Neural progenitor cell (in vitro differentiated cells): Measurements from ENCODE around the gene TAF10. TPM values are rescaled to one million over a fixed set of nuclear protein-coding genes. Genes with fewer than 3 reads are reported as not detected.

Experiments
- DNase-seq: peaks from one replicate; pipeline ENCODE4 v3.0.0-alpha.2; 2016; ENCODE audit warnings: low spot score
- H2AFZ ChIP-seq: fragments of 200-600 bp; sonication (generic); replicated peaks from 2 replicates; pipeline ENCODE4 v1.6.1; 2016; ENCODE audit warnings: antibody characterized with exemption
- H3F3A ChIP-seq: fragments of 200-600 bp; sonication (generic); 2 replicates; pipeline ENCODE4 v1.6.1; 2016; ENCODE audit warnings: antibody characterized with exemption, low read depth
- H3K27ac ChIP-seq: fragments of 200-600 bp; sonication (generic); 2 replicates; pipeline ENCODE4 v1.5.1; 2016; ENCODE audit warnings: mild to moderate bottlenecking
- H3K27me3 ChIP-seq: fragments of 200-600 bp; sonication (generic); 2 replicates; pipeline ENCODE4 v1.6.1; 2016; ENCODE audit warnings: mild to moderate bottlenecking, moderate library complexity
- H3K36me3 ChIP-seq: fragments of 200-600 bp; sonication (generic); 2 replicates; pipeline ENCODE4 v1.5.1; 2016
- H3K4me1 ChIP-seq: fragments of 200-600 bp; sonication (generic); 2 replicates; pipeline ENCODE4 v1.6.1; 2016; ENCODE audit warnings: mixed run types
- H3K4me2 ChIP-seq: fragments of 200-600 bp; sonication (generic); 2 replicates; pipeline ENCODE4 v1.6.1; 2016
- H3K4me3 ChIP-seq: fragments of 200-600 bp; sonication (generic); 2 replicates; pipeline ENCODE4 v1.5.1; 2016
- H3K79me2 ChIP-seq: fragments of 200-600 bp; sonication (generic); 2 replicates; pipeline ENCODE4 v1.6.1; 2016; ENCODE audit warnings: low read depth
- H3K9ac ChIP-seq: fragments of 200-600 bp; sonication (generic); 2 replicates; pipeline ENCODE4 v1.6.1; 2016
- H3K9me3 ChIP-seq: fragments of 200-600 bp; sonication (generic); 2 replicates; pipeline ENCODE4 v1.5.1; 2016; ENCODE audit warnings: low read depth
- H4K20me1 ChIP-seq: fragments of 200-600 bp; sonication (generic); 2 replicates; pipeline ENCODE4 v1.6.1; 2016; ENCODE audit warnings: low read depth
- H3K27ac Mint-ChIP-seq: 3 replicates; pipeline ENCODE4 v1.8.0; 2021; ENCODE audit warnings: mixed read lengths
- H3K27me3 Mint-ChIP-seq: 2 replicates; pipeline ENCODE4 v1.8.0; 2022; ENCODE audit warnings: low read depth, mild to moderate bottlenecking, inconsistent platforms, moderate library complexity, mixed read lengths; ENCODE audit not compliant: insufficient read depth
- H3K36me3 Mint-ChIP-seq: 3 replicates; pipeline ENCODE4 v1.8.0; 2021; ENCODE audit warnings: mixed read lengths
- H3K4me1 Mint-ChIP-seq: 3 replicates; pipeline ENCODE4 v1.8.0; 2021; ENCODE audit warnings: mixed read lengths
- H3K4me3 Mint-ChIP-seq: 3 replicates; pipeline ENCODE4 v1.8.0; 2021; ENCODE audit warnings: mild to moderate bottlenecking, moderate library complexity, mixed read lengths
- H3K9me3 Mint-ChIP-seq: 3 replicates; pipeline ENCODE4 v1.8.0; 2020; ENCODE audit warnings: mixed read lengths
- EZH2 ChIP-seq: fragments of 200-600 bp; sonication (generic); IDR thresholded peaks from 2 replicates; pipeline ENCODE4 v1.6.1; 2017; ENCODE audit warnings: antibody characterized with exemption, mild to moderate bottlenecking, moderate library complexity
- EZH2phosphoT487 ChIP-seq: fragments of 200-600 bp; sonication (generic); IDR thresholded peaks from 2 replicates; pipeline ENCODE4 v1.6.1; 2017; ENCODE audit warnings: antibody characterized with exemption
- total RNA-seq: library from RNA; depleted of rRNA; stranded (reverse); fragments of >200 nt; gene quantifications from 2 replicates; pipeline ENCODE4 v1.2.3, GENCODE V29; 2015; ENCODE audit warnings: low replicate concordance
- TF ChIP-seq, protein P1 (sequence below): fragments of 200-600 bp; sonication (generic); IDR thresholded peaks from 2 replicates; pipeline ENCODE4 v1.5.1; 2017; ENCODE audit warnings: antibody characterized with exemption, mild to moderate bottlenecking

The TAF10 gene
- total RNA-seq, 1 donor from 2014 or later: 34.1 TPM

DNA sequence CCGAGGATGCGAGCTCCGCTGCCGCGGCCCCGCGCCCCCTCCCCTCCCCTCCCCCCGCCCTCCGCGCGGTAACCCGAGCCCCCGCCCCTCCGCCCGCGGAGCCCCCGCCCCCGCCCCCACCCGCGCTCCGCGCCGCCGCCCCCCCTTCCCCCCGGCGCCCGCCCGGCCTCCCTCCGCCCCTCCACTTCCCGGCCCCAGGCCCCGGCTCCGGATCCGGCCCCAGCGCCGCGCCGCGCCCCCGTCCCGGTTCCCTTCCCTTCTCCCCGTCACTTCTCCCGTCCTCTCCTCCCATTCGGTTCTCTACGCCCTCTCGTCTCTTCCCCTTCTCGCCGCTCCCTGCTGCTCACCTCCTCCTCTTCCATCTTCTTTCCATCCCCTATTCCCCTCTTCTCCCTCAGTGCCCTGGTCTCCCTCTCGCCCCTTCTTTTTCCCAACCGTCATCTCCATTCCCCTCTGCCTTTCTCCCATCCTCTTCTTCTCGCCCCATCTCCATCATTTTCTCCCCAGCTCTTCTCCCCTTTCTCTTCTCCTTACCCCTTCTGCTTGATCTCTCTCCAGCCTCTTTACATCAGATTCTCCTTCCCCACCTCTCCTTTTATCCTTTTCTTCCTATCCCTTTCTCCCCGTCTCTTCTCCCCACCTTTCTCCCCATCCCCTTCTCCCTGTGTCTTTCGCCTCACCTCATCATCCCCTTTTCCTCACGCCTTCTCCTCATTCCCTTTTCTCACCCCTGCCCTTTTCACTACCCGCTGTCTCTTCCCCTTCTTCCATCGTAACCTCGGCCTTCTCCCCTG, 44.0 kb upstream of the TAF10 start, which contains the start of gene DCHS1:
TSS of gene DCHS1 (minus strand) at position 20 of the 794 bp plus-strand sequence. CDS start 14,196 bp downstream, outside the sequence.
- Mint-ChIP-seq H3K4me1 (peaks cover 11% of the 10 kb centered on the region), H3K27ac (peak within 1 kb of the TSS; percentile 55), H3K9me3 (no peaks in the 10 kb centered on the region), H3K4me3 (peak within 1 kb of the TSS; percentile 87), H3K27me3 (peaks cover 5% of the 10 kb centered on the region), H3K36me3 (no peaks in the 10 kb centered on the region)
- Histone ChIP-seq H3K79me2 (no peaks in the 10 kb centered on the region), H3K27ac (no peak within 1 kb of the TSS), H3K9me3 (no peaks in the 10 kb centered on the region), H3K4me3 (peak within 1 kb of the TSS; percentile 64), H3K9ac (no peak within 1 kb of the TSS), H3K4me1 (peaks cover 3% of the 10 kb centered on the region), H3K27me3 (peaks cover 75% of the 10 kb centered on the region), H4K20me1 (no peaks in the 10 kb centered on the region), H2AFZ (peak within 1 kb of the TSS; percentile 97), H3K36me3 (no peaks in the 10 kb centered on the region), H3K4me2 (peak within 1 kb of the TSS; percentile 90), H3F3A (peaks cover 7% of the 10 kb centered on the region)
- peak; percentile 75 for DNase-seq
- TF ChIP-seq EZH2phosphoT487: no peak
- TF ChIP-seq, protein P1, sequence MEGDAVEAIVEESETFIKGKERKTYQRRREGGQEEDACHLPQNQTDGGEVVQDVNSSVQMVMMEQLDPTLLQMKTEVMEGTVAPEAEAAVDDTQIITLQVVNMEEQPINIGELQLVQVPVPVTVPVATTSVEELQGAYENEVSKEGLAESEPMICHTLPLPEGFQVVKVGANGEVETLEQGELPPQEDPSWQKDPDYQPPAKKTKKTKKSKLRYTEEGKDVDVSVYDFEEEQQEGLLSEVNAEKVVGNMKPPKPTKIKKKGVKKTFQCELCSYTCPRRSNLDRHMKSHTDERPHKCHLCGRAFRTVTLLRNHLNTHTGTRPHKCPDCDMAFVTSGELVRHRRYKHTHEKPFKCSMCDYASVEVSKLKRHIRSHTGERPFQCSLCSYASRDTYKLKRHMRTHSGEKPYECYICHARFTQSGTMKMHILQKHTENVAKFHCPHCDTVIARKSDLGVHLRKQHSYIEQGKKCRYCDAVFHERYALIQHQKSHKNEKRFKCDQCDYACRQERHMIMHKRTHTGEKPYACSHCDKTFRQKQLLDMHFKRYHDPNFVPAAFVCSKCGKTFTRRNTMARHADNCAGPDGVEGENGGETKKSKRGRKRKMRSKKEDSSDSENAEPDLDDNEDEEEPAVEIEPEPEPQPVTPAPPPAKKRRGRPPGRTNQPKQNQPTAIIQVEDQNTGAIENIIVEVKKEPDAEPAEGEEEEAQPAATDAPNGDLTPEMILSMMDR: no peak
- TF ChIP-seq EZH2: no peak

DNA sequence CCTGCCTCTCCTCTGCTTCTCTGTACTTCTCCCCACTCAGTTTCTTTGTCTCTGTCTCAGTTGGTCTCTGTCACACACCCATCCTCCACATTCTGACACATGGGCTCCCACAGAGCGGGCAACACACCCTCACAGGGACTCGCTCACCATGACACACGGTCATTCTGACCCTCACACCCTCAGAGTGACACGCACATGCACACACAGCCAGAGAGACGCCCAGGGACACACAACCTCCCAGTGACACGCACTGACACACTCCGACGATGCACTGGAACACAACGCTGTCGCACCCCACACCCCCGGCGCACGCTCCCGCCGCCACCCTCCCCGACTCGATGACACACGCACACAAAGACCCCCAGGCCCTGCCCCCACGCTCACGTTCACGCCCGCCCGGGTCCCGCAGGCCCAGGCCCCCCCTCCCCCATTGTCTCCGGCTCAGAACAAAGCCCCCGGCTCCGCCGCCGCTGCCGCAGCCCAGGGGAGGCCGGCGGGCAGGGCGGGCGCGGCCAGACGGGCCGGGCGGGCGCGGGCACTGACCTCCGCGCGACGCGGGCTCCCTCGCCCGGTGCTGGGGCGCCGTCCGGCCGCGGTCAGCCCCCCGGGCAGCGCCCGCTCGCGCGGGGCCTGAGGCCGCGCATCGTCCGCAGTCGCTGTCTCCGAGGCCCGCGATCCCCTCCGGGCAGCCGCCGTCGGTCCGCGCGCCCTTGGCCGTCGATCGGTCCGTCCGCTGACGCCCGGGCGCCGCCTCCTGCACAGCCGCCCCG, 43.2 kb upstream of the TAF10 start:
- no peaks in the 10 kb centered on the region for H3K9me3 ChIP-seq
- peak; percentile 67 for DNase-seq
- no peak overlapping the region for H3K27ac ChIP-seq
- H2AFZ ChIP-seq: no peak overlapping the region
- peaks cover 3% of the 10 kb centered on the region for H3K4me1 ChIP-seq
- H3K27ac Mint-ChIP-seq: no peak overlapping the region
- no peaks in the 10 kb centered on the region for H4K20me1 ChIP-seq
- H3F3A ChIP-seq: peaks cover 7% of the 10 kb centered on the region
- peaks cover 77% of the 10 kb centered on the region for H3K27me3 ChIP-seq
- no peaks in the 10 kb centered on the region for H3K9me3 Mint-ChIP-seq
- no peaks in the 10 kb centered on the region for H3K79me2 ChIP-seq
- peak overlapping the region; percentile 64 for H3K4me3 ChIP-seq
- no peak overlapping the region for H3K9ac ChIP-seq
- no peaks in the 10 kb centered on the region for H3K36me3 Mint-ChIP-seq
- peaks cover 5% of the 10 kb centered on the region for H3K27me3 Mint-ChIP-seq
- H3K4me3 Mint-ChIP-seq: no peak overlapping the region
- no peaks in the 10 kb centered on the region for H3K36me3 ChIP-seq
- no peak for TF ChIP-seq EZH2phosphoT487
- H3K4me2 ChIP-seq: peak overlapping the region; percentile 76
- H3K4me1 Mint-ChIP-seq: peaks cover 11% of the 10 kb centered on the region

DNA sequence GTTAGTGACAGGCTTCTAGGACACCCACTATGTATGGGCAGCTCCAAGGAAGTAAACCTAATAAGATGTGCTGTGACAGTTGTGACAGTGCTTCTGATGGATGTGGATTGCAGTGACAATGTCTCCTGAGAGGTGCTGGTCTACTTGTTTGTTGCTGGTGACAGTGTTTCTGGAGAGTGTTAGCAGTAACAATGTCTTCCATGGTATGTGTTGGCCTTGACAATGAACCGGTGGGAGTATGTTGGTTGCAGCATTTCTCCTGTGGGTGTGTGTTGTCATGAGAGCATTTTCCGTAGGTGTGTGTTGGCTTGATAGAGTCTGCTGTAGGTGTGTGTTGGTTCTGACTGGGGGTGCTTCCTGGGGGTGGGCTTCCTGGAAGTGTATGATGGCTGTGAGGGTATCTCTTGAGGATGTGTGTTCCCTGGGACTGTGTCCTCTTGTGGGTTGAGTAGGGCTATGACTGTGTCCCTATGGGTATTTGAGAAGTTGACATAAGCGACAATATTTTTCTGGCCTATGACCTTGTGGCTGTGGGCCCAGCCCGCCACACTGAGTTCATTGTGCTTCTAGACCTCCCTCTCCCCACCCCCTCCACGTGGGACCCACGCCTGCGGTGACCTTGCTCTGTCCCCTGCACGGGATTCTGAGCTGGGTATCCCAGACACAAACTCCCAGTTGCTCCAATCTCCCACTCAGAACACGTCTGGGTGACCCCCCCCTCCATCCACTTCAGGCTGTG, 42.4 kb upstream of the TAF10 start:
- Histone ChIP-seq H3K4me1 (peaks cover 3% of the 10 kb centered on the region), H3F3A (peaks cover 7% of the 10 kb centered on the region), H3K27ac (no peak overlapping the region), H3K4me3 (peak overlapping the region; percentile 64), H3K9ac (no peak overlapping the region), H3K27me3 (peaks cover 77% of the 10 kb centered on the region), H3K9me3 (no peaks in the 10 kb centered on the region), H3K79me2 (no peaks in the 10 kb centered on the region), H3K4me2 (peak overlapping the region; percentile 76), H2AFZ (no peak overlapping the region), H3K36me3 (no peaks in the 10 kb centered on the region), H4K20me1 (no peaks in the 10 kb centered on the region)
- Mint-ChIP-seq H3K4me1 (peaks cover 11% of the 10 kb centered on the region), H3K4me3 (no peak overlapping the region), H3K27ac (no peak overlapping the region), H3K9me3 (no peaks in the 10 kb centered on the region), H3K36me3 (no peaks in the 10 kb centered on the region), H3K27me3 (peaks cover 5% of the 10 kb centered on the region)
- TF ChIP-seq, protein P1: no peak
- no peak for TF ChIP-seq EZH2phosphoT487
- no peak for DNase-seq
